Ovary (tissue), 9 donors: ENCODE results near the gene NR3C1. TPM values are rescaled to one million over a fixed set of nuclear protein-coding genes. Genes with fewer than 3 reads are reported as not detected.

Experiments
- DNase-seq, 5 donors: peaks; one replicate each; pipeline ENCODE4 v3.0.0-alpha.2; 2019 to 2020
- H3K27ac ChIP-seq, 2 donors: fragments of 200-600 bp; one replicate each; pipeline versions ENCODE4 v1.5.1 to v1.8.0; 2019 to 2022
- H3K27me3 ChIP-seq: fragments of 200-600 bp; one replicate; pipeline ENCODE4 v1.8.0; 2022
- H3K36me3 ChIP-seq: fragments of 200-600 bp; sonication (generic); one replicate; pipeline ENCODE4 v1.5.1; 2019
- H3K4me1 ChIP-seq: one replicate; pipeline ENCODE4 v1.8.1; 2013; ENCODE audit warnings: mild to moderate bottlenecking, moderate library complexity; ENCODE audit not compliant: insufficient read depth
- H3K4me3 ChIP-seq: fragments of 200-600 bp; sonication (generic); one replicate; pipeline ENCODE4 v1.5.1; 2017
- H3K9me3 ChIP-seq, 2 donors: fragments of 200-600 bp in 1 of 2; sonication (generic) in 1 of 2; one replicate each; pipeline versions ENCODE4 v1.5.1 to v1.8.1; 2013 to 2019; ENCODE audit warnings: mild to moderate bottlenecking in 1 of 2, moderate library complexity in 1 of 2
- CTCF ChIP-seq, 3 donors: fragments of 450-650 bp in 2 of 3; fragments of 200-600 bp in 1 of 3; IDR thresholded peaks; one replicate each; pipeline versions ENCODE4 v1.5.1 to v1.8.0; 2016 to 2022; ENCODE audit warnings: antibody characterized with exemption in 3 of 3, mild to moderate bottlenecking in 1 of 3
- EP300 ChIP-seq: sonication (generic); formaldehyde crosslinking; IDR thresholded peaks from one replicate; pipeline ENCODE4 v1.6.1; 2017; ENCODE audit warnings: antibody characterized with exemption
- POLR2A ChIP-seq: fragments of 450-650 bp; IDR thresholded peaks from one replicate; pipeline ENCODE4 v1.6.1; 2017; ENCODE audit warnings: antibody characterized with exemption, mild to moderate bottlenecking, moderate library complexity
- WGBS, 3 donors: extraction: QIAGEN DNeasy Blood & Tissue Kit in 1 of 3; methylation state at CpG; one replicate each; pipeline versions ENCODE4 v1.1.5 to v1.1.7; 2013 to 2017; 5-methylcytosine and 5-hydroxymethylcytosine counted together
- intact Hi-C, 4 donors: fragments of 100-400 bp; cut with DNase I; formaldehyde crosslinking; loops; one replicate each; pipeline versions ENCODE4 v1.11.0 to v1.15.1; 2022 to 2023
- polyA plus RNA-seq, 2 donors: library from polyadenylated mRNA; stranded (reverse); fragments of 200-250 nt in 1 of 2; fragments of 350-450 nt in 1 of 2; fragmentation: Illumina TruSeq in 1 of 2; extraction: RNeasy Lipid Tissue Mini Kit (QIAGEN cat#74804) in 1 of 2; gene quantifications; one replicate each; pipeline ENCODE4 v1.2.3, GENCODE V29; 2013 to 2014
- total RNA-seq, 7 donors: library from RNA; depleted of rRNA in 2 of 7; stranded (reverse); fragments of >200 nt in 2 of 7; fragmentation: NEBNext Ultra II Directional in 3 of 7; extraction: Animal tissue kit (Norgen Biotek cat#: 25700) in 3 of 7; gene quantifications; one replicate each; pipeline versions ENCODE4 v1.1.0 to v1.2.4, GENCODE V29; 2016 to 2023
- donor health status: DM: no; HTN: no; CAD: no; lungs with moderate emphysema.
- donor health status: DM: no; HTN: no; CAD: no.
- donor health status: Bipolar disorder and iron deficiency.
- donor health status: DM: yes; HTN: yes; CAD: no.
- donor health status: DM: no; HTN: no; CAD: no.
- donor health status: DM: yes; HTN: yes; CAD: no.

NR3C1 gene
- total and polyA plus RNA-seq, 9 donors, result 15.5 to 54.3 (median 38.4) TPM

GRCh38 chr5:143251946-143252345 is 151.5 kb downstream of the NR3C1 start:
- no peaks in the 10 kb centered on the region for H3K27me3 ChIP-seq
- H3K4me1 ChIP-seq, result no peaks in the 10 kb centered on the region
- intact Hi-C loops, result no loop called here
- DNase-seq, result no peak
- H3K4me3 ChIP-seq, result no peak overlapping the region
- no peak overlapping the region for H3K27ac ChIP-seq
- H3K36me3 ChIP-seq, result no peaks in the 10 kb centered on the region
- TF ChIP-seq CTCF (IDR thresholded peaks at IDR 0.05) (no peak), POLR2A (no peak), EP300 (no peak)
- H3K9me3 ChIP-seq, result no peaks in the 10 kb centered on the region
- 91% methylated on average over 4 of the region's 4 CpGs for WGBS, 3 donors

GRCh38 chr5:143251190-143251589 is 152.3 kb downstream of the NR3C1 start:
- 91 to 95% (median 91%) methylated on average over 3 of the region's 3 CpGs for WGBS, 3 donors
- intact Hi-C loops, result no loop called here
- Histone ChIP-seq H3K9me3 (no peaks in the 10 kb centered on the region), H3K36me3 (no peaks in the 10 kb centered on the region), H3K4me1 (no peaks in the 10 kb centered on the region), H3K27me3 (no peaks in the 10 kb centered on the region), H3K27ac (no peak overlapping the region), H3K4me3 (no peak overlapping the region)
- DNase-seq, result no peak
- TF ChIP-seq POLR2A (no peak), EP300 (no peak), CTCF (IDR thresholded peaks at IDR 0.05) (no peak)

GRCh38 chr5:143249851-143250250 is 153.6 kb downstream of the NR3C1 start:
- no peak overlapping the region for H3K4me3 ChIP-seq
- intact Hi-C loops, result no loop called here
- no peaks in the 10 kb centered on the region for H3K4me1 ChIP-seq
- no peak for DNase-seq
- no peaks in the 10 kb centered on the region for H3K9me3 ChIP-seq
- H3K27me3 ChIP-seq, result no peaks in the 10 kb centered on the region
- H3K27ac ChIP-seq, result no peak overlapping the region
- TF ChIP-seq POLR2A, result no peak
- H3K36me3 ChIP-seq, result no peaks in the 10 kb centered on the region
- WGBS, 3 donors, result 92 to 98% (median 93%) methylated on average over 2 of the region's 2 CpGs

- Histone ChIP-seq H3K4me3 (no peak overlapping the region), H3K27ac (no peak overlapping the region), H3K36me3 (no peaks in the 10 kb centered on the region), H3K4me1 (no peaks in the 10 kb centered on the region), H3K27me3 (no peaks in the 10 kb centered on the region), H3K9me3 (no peaks in the 10 kb centered on the region)
- no peak for DNase-seq
- intact Hi-C loops, result no loop called here
- WGBS, 3 donors, result 87 to 95% (median 89%) methylated on average over 3 of the region's 3 CpGs
- TF ChIP-seq POLR2A (no peak), EP300 (no peak), CTCF (IDR thresholded peaks at IDR 0.05) (no peak)
Observed at GRCh38 chr5:143248822-143249579, 154.5 kb downstream of the NR3C1 start.

GRCh38 chr5:143248391-143248790 is 155.1 kb downstream of the NR3C1 start:
- H3K9me3 ChIP-seq, result no peaks in the 10 kb centered on the region
- no peaks in the 10 kb centered on the region for H3K4me1 ChIP-seq
- no peaks in the 10 kb centered on the region for H3K27me3 ChIP-seq
- WGBS, 3 donors, result 33 to 47% (median 41%) methylated on average over 3 of the region's 3 CpGs
- DNase-seq, result no peak
- intact Hi-C loops, result no loop called here
- no peaks in the 10 kb centered on the region for H3K36me3 ChIP-seq
- H3K27ac ChIP-seq, result no peak overlapping the region
- H3K4me3 ChIP-seq, result no peak overlapping the region
- TF ChIP-seq CTCF (IDR thresholded peaks at IDR 0.05) (no peak), POLR2A (no peak), EP300 (no peak)
